Left lung (tissue), 10 donors: Measurements from ENCODE around the gene UBE2O. TPM values are rescaled to one million over a fixed set of nuclear protein-coding genes. Genes with fewer than 3 reads are reported as not detected.

Experiments
- ATAC-seq: fragments of 200-7000 bp; cut with Tn5 transposase; one replicate; pipeline ENCODE4 v1.9.1; 2020; ENCODE audit warnings: moderate library complexity
- DNase-seq, 4 donors: peaks; one replicate each; pipeline ENCODE4 v3.0.0-alpha.2; 2013 to 2020
- H3K27ac ChIP-seq, 2 donors: fragments of 200-600 bp; sonication (generic) in 1 of 2; one replicate each; pipeline versions ENCODE4 v1.5.0 to v1.8.0; 2020 to 2021
- H3K27me3 ChIP-seq, 2 donors: fragments of 200-600 bp; sonication (generic) in 1 of 2; one replicate each; pipeline versions ENCODE4 v1.5.0 to v1.8.0; 2020 to 2021
- H3K36me3 ChIP-seq, 2 donors: fragments of 200-600 bp; sonication (generic) in 1 of 2; one replicate each; pipeline versions ENCODE4 v1.5.0 to v1.8.0; 2020 to 2021
- H3K4me1 ChIP-seq, 2 donors: fragments of 200-600 bp; one replicate each; pipeline ENCODE4 v1.8.0; 2021
- H3K4me3 ChIP-seq, 2 donors: fragments of 200-600 bp; sonication (generic) in 1 of 2; one replicate each; pipeline versions ENCODE4 v1.5.0 to v1.8.0; 2020 to 2021; ENCODE audit warnings: mild to moderate bottlenecking in 1 of 2
- H3K9me3 ChIP-seq, 2 donors: fragments of 200-600 bp; sonication (generic) in 1 of 2; one replicate each; pipeline versions ENCODE4 v1.5.0 to v1.8.0; 2020 to 2021
- CTCF ChIP-seq, 2 donors: fragments of 200-600 bp; sonication (generic) in 1 of 2; IDR thresholded peaks; one replicate each; pipeline versions ENCODE4 v1.5.0 to v1.8.0; 2021; ENCODE audit warnings: antibody characterized with exemption in 2 of 2
- intact Hi-C, 2 donors: fragments of 100-400 bp; cut with DNase I; formaldehyde crosslinking; loops; one replicate each; pipeline versions ENCODE4 v1.11.2 to v1.14.2; 2022
- polyA plus RNA-seq, 6 donors: library from polyadenylated mRNA; unstranded; fragments of 120-200 nt; gene quantifications; one replicate each; pipeline ENCODE4 v1.2.1, GENCODE V29; 2013; ENCODE audit not compliant: insufficient read length in 6 of 6
- total RNA-seq, 2 donors: library from RNA; stranded (reverse); fragmentation: NEBNext Ultra II Directional; extraction: Animal tissue kit (Norgen Biotek cat#: 25700); gene quantifications; one replicate each; pipeline ENCODE4 v1.2.1, GENCODE V29; 2021
- donor health status: DM: no; HTN: yes; CAD: no.
- donor health status: DM: no; HTN: no; CAD: no.

Gene UBE2O
- total and polyA plus RNA-seq, 8 donors: 20.1 to 34.8 (median 27.1) TPM

- no peak for TF ChIP-seq CTCF (IDR thresholded peaks at IDR 0.05)
- intact Hi-C loops: no loop called here
- ATAC-seq (peak; percentile 15), DNase-seq (no peak)
- Histone ChIP-seq H3K27me3 (no peaks in the 10 kb centered on the region), H3K9me3 (no peaks in the 10 kb centered on the region), H3K27ac (peak overlapping the region in 1 of 2 donors; percentile 70), H3K4me3 (no peak overlapping the region), H3K4me1 (peaks cover 0 to 88% of the 10 kb centered on the region in 2 donors), H3K36me3 (peaks cover 0 to 31% of the 10 kb centered on the region in 2 donors)
Measured at GRCh38 chr17:76485569-76485968, 32.6 kb upstream of the UBE2O start.

GRCh38 chr17:76484228-76484725, 31.3 kb upstream of the UBE2O start:
- H3K36me3 ChIP-seq: peaks cover 0 to 43% of the 10 kb centered on the region in 2 donors
- H3K27me3 ChIP-seq: no peaks in the 10 kb centered on the region
- H3K27ac ChIP-seq: peak overlapping the region in 1 of 2 donors; percentile 70
- DNase-seq: no peak
- H3K9me3 ChIP-seq: no peaks in the 10 kb centered on the region
- intact Hi-C loops: no loop called here
- H3K4me3 ChIP-seq: no peak overlapping the region
- ATAC-seq: no peak
- peaks cover 0 to 81% of the 10 kb centered on the region in 2 donors for H3K4me1 ChIP-seq
- TF ChIP-seq CTCF (IDR thresholded peaks at IDR 0.05): no peak

GRCh38 chr17:76481071-76481655, 28.2 kb upstream of the UBE2O start:
- H3K27ac ChIP-seq: peak overlapping the region in 1 of 2 donors; percentile 23

GRCh38 chr17:76480632-76481031, 27.7 kb upstream of the UBE2O start:
- Histone ChIP-seq H3K9me3 (no peaks in the 10 kb centered on the region), H3K4me3 (no peak overlapping the region), H3K4me1 (peaks cover 0 to 50% of the 10 kb centered on the region in 2 donors), H3K27ac (peak overlapping the region in 1 of 2 donors; percentile 23), H3K36me3 (peaks cover 0 to 59% of the 10 kb centered on the region in 2 donors), H3K27me3 (no peaks in the 10 kb centered on the region)
- ATAC-seq (no peak), DNase-seq (peak in 1 of 4 donors; percentile 55)
- intact Hi-C loops: no loop called here
- no peak for TF ChIP-seq CTCF (IDR thresholded peaks at IDR 0.05)

More at GRCh38 chr17:76481071-76481655, 28.2 kb upstream of the UBE2O start:
- Histone ChIP-seq H3K36me3 (peaks cover 0 to 55% of the 10 kb centered on the region in 2 donors), H3K9me3 (no peaks in the 10 kb centered on the region), H3K27me3 (no peaks in the 10 kb centered on the region), H3K4me1 (peaks cover 0 to 55% of the 10 kb centered on the region in 2 donors), H3K4me3 (no peak overlapping the region)
- ATAC-seq: peak; percentile 6
- no peak for DNase-seq
- no peak for TF ChIP-seq CTCF (IDR thresholded peaks at IDR 0.05)
- intact Hi-C loops: no loop called here

- Histone ChIP-seq H3K36me3 (peaks cover 0 to 69% of the 10 kb centered on the region in 2 donors), H3K27me3 (no peaks in the 10 kb centered on the region), H3K9me3 (no peaks in the 10 kb centered on the region), H3K4me3 (no peak overlapping the region), H3K27ac (no peak overlapping the region), H3K4me1 (peaks cover 0 to 40% of the 10 kb centered on the region in 2 donors)
- no peak for TF ChIP-seq CTCF (IDR thresholded peaks at IDR 0.05)
- intact Hi-C loops: no loop called here
- DNase-seq: no peak
- ATAC-seq: no peak
Measured at GRCh38 chr17:76479515-76480060, 26.6 kb upstream of the UBE2O start.
